Fibroblast of the aortic adventitia (primary cell): ENCODE results near the gene DMRTB1. TPM values are rescaled to one million over a fixed set of nuclear protein-coding genes. Genes with fewer than 3 reads are reported as not detected.

Source experiments
- DNase-seq: peaks from one replicate; pipeline ENCODE4 v3.0.0-alpha.2; 2010; ENCODE audit warnings: low read depth
- H3K4me3 ChIP-seq: 2 replicates; pipeline ENCODE4 v1.5.1; 2011; ENCODE audit warnings: low read depth, mild to moderate bottlenecking, control low read depth, low read length, moderate library complexity
- CTCF ChIP-seq: IDR thresholded peaks from 2 replicates; pipeline ENCODE4 v1.5.1; 2011; ENCODE audit warnings: mild to moderate bottlenecking, low read length, control low read depth, inconsistent platforms; ENCODE audit not compliant: insufficient read depth
- total RNA-seq: library from RNA; depleted of rRNA; stranded (reverse); fragments of >200 nt; gene quantifications from 2 replicates; pipeline ENCODE4 v1.2.3, GENCODE V29; 2012; ENCODE audit warnings: low replicate concordance

DMRTB1 gene
- total RNA-seq, 1 donor, result not detected

GRCh38 chr1:53498555-53499131 lies 39.4 kb downstream of the DMRTB1 start:
- no peak for TF ChIP-seq CTCF
- H3K4me3 ChIP-seq, result no peak overlapping the region
- peak; percentile 62 for DNase-seq

- no peak overlapping the region for H3K4me3 ChIP-seq
- TF ChIP-seq CTCF, result no peak
- no peak for DNase-seq
Measured at GRCh38 chr1:53499257-53500203, 40.3 kb downstream of the DMRTB1 start.

- H3K4me3 ChIP-seq, result no peak overlapping the region
- TF ChIP-seq CTCF, result no peak
- no peak for DNase-seq
Measured at GRCh38 chr1:53500204-53501064, 41.2 kb downstream of the DMRTB1 start.

- no peak for TF ChIP-seq CTCF
- no peak for DNase-seq
- no peak overlapping the region for H3K4me3 ChIP-seq
Measured at GRCh38 chr1:53501065-53502005, 42.1 kb downstream of the DMRTB1 start.

GRCh38 chr1:53502641-53503432 lies 43.6 kb downstream of the DMRTB1 start:
- no peak for DNase-seq
- H3K4me3 ChIP-seq, result no peak overlapping the region
- TF ChIP-seq CTCF, result no peak
